PC-9 (cell line): ENCODE data around the gene TRIM6.

Experiments
- CTCF ChIP-seq: fragments of 200-600 bp; sonication (generic); conservative IDR thresholded peaks from 2 replicates; pipeline ENCODE4 v1.6.1; 2017; ENCODE audit warnings: mixed run types, antibody characterized with exemption, mild to moderate bottlenecking, moderate library complexity
- EZH2 ChIP-seq: fragments of 200-600 bp; sonication (generic); IDR thresholded peaks from 2 replicates; pipeline ENCODE4 v1.8.0; 2017; ENCODE audit warnings: antibody characterized with exemption, low read depth

GRCh38 chr11:5550440-5551095 lies 45.9 kb upstream of the TRIM6 start:
- TF ChIP-seq EZH2 (no peak), CTCF (no peak)
